ENCODE results near the gene FAM53A. TPM values are rescaled to one million over a fixed set of nuclear protein-coding genes. Genes with fewer than 3 reads are reported as not detected.

The FAM53A gene
- total and polyA plus RNA-seq, 2 of the 13 experiments (the other 11 are each of a cell fraction or from before 2014, with no cell fraction given), result 0.48 to 1.1 TPM

DNA sequence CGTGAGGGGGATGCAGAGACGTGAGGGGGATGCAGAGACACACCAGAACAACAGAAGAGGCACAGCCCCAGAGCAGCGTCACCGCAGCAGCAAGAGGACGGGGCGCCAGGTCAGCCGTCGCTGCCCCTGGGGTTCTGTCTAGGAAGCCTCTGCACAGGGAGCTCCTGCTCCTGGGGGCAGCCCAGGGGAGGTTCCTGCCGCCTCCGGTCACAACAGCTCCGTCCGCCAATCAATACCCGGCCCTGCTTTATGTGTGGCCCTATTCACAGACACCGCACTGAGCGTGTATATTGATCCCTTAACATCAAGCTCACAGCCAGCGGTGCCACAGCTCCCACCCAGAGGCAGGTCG is 69.6 kb downstream of the FAM53A start:
- Histone ChIP-seq H3K9ac (ENCODE audit: insufficient read depth, low read depth, low read length) (no peak overlapping the region), H3K36me3 (replicated peaks in 1 of 2; ENCODE audit: control insufficient read depth in 1 of 2, insufficient read depth in 2 of 2, low read length in 2 of 2) (no peaks in the 10 kb centered on the region), H2AFZ (ENCODE audit: low read length) (no peak overlapping the region), H3K27ac (ENCODE audit: extremely low read length, insufficient read depth, low read length) (no peak overlapping the region), H4K20me1 (ENCODE audit: insufficient read depth, low read length) (no peaks in the 10 kb centered on the region), H3K4me1 (ENCODE audit: insufficient read depth, low read length) (no peaks in the 10 kb centered on the region), H3K9me3 (ENCODE audit: low read length) (no peaks in the 10 kb centered on the region), H3K4me3 (replicated peaks in 1 of 3; ENCODE audit: insufficient read depth in 1 of 3, low read depth in 2 of 3, low read length in 3 of 3) (no peak overlapping the region), H3K27me3 (ENCODE audit: control insufficient read depth in 1 of 2, insufficient read depth in 2 of 2, low read length in 2 of 2) (peaks cover 6 to 35% of the 10 kb centered on the region in 2 experiments; a peak in 4 of 5 replicates), H3K79me2 (ENCODE audit: insufficient read depth, low read length) (no peaks in the 10 kb centered on the region), H3K4me2 (ENCODE audit: low read depth, low read length) (no peak overlapping the region)
- FAIRE-seq (no peak), ATAC-seq (no peak), DNase-seq (ENCODE audit: low spot score) (no peak)
- ChIA-PET POLR2A (no interaction called here), CTCF (ENCODE audit: low intra/inter-chr PET ratio, low total read pairs) (no interaction called here)
- intact Hi-C loops (cut with micrococcal nuclease; ENCODE audit: unreplicated experiment) (no loop called here), in situ Hi-C loops (cut with HindIII; ENCODE audit: extremely low pct_ligation_motif_present, low pct_unique_long_range_greater_than_20kb) (no loop called here)
- no TSS peak for BruUV-seq (replicated peaks)
- 18% methylated on average over 7 of the region's 17 CpGs for WGBS (ENCODE audit: low lambda C conversion rate)
- no peak for TF ChIP-seq HMG20A (CRISPR knock-in tag; IDR thresholded peaks at IDR 0.05; ENCODE audit: borderline replicate concordance)
- TF ChIP-seq ETV6 (CRISPR knock-in tag; conservative IDR thresholded peaks at IDR 0.05), result no peak
- TF ChIP-seq FOXM1 (CRISPR knock-in tag; IDR thresholded peaks at IDR 0.05), result no peak
- no peak for TF ChIP-seq ZBTB1 (CRISPR knock-in tag; IDR thresholded peaks at IDR 0.05; ENCODE audit: borderline replicate concordance)

DNA sequence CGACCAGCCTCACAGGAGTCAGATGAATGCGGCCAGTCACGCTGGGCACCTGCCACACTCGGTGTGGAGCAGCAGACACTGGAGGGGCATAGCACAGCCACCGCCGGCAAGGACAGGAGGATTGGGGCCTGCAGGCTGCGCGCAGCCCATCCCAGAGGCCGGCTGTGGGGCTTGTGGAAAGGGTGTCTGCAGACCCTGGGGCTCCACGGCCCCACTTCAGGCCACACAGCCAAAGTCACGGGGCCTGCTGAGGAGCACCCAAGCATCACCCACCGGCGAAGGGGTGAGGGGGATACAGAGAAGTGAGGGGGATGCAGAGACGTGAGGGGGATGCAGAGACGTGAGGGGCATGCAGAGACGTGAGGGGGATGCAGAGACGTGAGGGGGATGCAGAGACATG is 70.1 kb downstream of the FAM53A start:
- Histone ChIP-seq H3K4me3 (replicated peaks in 1 of 3; ENCODE audit: insufficient read depth in 1 of 3, low read depth in 2 of 3, low read length in 3 of 3) (no peak overlapping the region), H3K36me3 (replicated peaks in 1 of 2; ENCODE audit: control insufficient read depth in 1 of 2, insufficient read depth in 2 of 2, low read length in 2 of 2) (no peaks in the 10 kb centered on the region), H3K79me2 (ENCODE audit: insufficient read depth, low read length) (no peaks in the 10 kb centered on the region), H3K9me3 (ENCODE audit: low read length) (no peaks in the 10 kb centered on the region), H2AFZ (ENCODE audit: low read length) (no peak overlapping the region), H3K4me2 (ENCODE audit: low read depth, low read length) (no peak overlapping the region), H4K20me1 (ENCODE audit: insufficient read depth, low read length) (no peaks in the 10 kb centered on the region), H3K9ac (ENCODE audit: insufficient read depth, low read depth, low read length) (no peak overlapping the region), H3K27ac (ENCODE audit: extremely low read length, insufficient read depth, low read length) (no peak overlapping the region), H3K4me1 (ENCODE audit: insufficient read depth, low read length) (no peaks in the 10 kb centered on the region), H3K27me3 (ENCODE audit: control insufficient read depth in 1 of 2, insufficient read depth in 2 of 2, low read length in 2 of 2) (peaks cover 6 to 37% of the 10 kb centered on the region in 2 experiments; a peak in 4 of 5 replicates)
- POLR2A ChIA-PET, result no interaction called here
- DNase-seq (ENCODE audit: low spot score) (no peak), FAIRE-seq (no peak), ATAC-seq (no peak)
- 36% methylated on average over 10 of the region's 17 CpGs for WGBS (ENCODE audit: low lambda C conversion rate)
- CTCF ChIA-PET (ENCODE audit: low intra/inter-chr PET ratio, low total read pairs), result no interaction called here
- in situ Hi-C loops (cut with HindIII; ENCODE audit: extremely low pct_ligation_motif_present, low pct_unique_long_range_greater_than_20kb) (no loop called here), intact Hi-C loops (cut with micrococcal nuclease; ENCODE audit: unreplicated experiment) (no loop called here)
- BruUV-seq (replicated peaks), result no TSS peak
- TF ChIP-seq BCL6 (CRISPR knock-in tag; IDR thresholded peaks at IDR 0.05), result no peak
- TF ChIP-seq, protein P1, sequence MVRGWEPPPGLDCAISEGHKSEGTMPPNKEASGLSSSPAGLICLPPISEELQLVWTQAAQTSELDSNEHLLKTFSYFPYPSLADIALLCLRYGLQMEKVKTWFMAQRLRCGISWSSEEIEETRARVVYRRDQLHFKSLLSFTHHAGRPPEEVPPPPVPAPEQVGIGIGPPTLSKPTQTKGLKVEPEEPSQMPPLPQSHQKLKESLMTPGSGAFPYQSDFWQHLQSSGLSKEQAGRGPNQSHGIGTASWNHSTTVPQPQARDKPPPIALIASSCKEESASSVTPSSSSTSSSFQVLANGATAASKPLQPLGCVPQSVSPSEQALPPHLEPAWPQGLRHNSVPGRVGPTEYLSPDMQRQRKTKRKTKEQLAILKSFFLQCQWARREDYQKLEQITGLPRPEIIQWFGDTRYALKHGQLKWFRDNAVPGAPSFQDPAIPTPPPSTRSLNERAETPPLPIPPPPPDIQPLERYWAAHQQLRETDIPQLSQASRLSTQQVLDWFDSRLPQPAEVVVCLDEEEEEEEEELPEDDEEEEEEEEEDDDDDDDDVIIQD (CRISPR knock-in tag; IDR thresholded peaks at IDR 0.05; ENCODE audit: low read depth), result no peak

All from HepG2 (cell line).